ENCODE results near the gene CGB5.

DNA sequence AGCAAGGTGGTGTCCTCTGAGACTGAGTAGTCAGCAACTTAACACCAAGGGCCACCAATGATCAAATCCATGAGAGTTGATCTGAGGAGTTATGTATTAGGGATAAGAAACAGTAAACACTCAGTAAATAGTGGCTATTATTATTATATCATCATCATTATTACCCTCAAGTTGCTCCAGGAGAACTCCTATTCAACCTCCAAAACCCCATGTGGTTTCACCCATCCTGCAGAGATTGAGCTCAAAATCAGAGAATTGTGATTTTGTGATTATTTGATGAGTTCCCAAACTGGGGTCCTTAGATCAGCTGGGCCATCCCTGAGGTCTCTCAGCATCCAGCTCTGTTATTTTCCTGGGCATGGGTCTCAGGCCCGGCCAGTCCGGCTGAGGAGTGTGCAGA lies 17.4 kb downstream of the CGB5 start:
- TF ChIP-seq, protein P1, sequence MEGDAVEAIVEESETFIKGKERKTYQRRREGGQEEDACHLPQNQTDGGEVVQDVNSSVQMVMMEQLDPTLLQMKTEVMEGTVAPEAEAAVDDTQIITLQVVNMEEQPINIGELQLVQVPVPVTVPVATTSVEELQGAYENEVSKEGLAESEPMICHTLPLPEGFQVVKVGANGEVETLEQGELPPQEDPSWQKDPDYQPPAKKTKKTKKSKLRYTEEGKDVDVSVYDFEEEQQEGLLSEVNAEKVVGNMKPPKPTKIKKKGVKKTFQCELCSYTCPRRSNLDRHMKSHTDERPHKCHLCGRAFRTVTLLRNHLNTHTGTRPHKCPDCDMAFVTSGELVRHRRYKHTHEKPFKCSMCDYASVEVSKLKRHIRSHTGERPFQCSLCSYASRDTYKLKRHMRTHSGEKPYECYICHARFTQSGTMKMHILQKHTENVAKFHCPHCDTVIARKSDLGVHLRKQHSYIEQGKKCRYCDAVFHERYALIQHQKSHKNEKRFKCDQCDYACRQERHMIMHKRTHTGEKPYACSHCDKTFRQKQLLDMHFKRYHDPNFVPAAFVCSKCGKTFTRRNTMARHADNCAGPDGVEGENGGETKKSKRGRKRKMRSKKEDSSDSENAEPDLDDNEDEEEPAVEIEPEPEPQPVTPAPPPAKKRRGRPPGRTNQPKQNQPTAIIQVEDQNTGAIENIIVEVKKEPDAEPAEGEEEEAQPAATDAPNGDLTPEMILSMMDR (tag by site-specific recombination; IDR thresholded peaks at IDR 0.05), result no peak
- TF ChIP-seq ZBTB48 (tag by site-specific recombination; IDR thresholded peaks at IDR 0.05) (no peak), ATF2 (tag by site-specific recombination; IDR thresholded peaks at IDR 0.05; ENCODE audit: low read depth) (no peak), BCL11A (tag by site-specific recombination; IDR thresholded peaks at IDR 0.05; ENCODE audit: low read depth) (no peak), MEIS1 (CRISPR knock-in tag; IDR thresholded peaks at IDR 0.05; ENCODE audit: borderline replicate concordance) (no peak), ZNF24 (tag by site-specific recombination; IDR thresholded peaks at IDR 0.05) (no peak)
- TF ChIP-seq, protein P2, sequence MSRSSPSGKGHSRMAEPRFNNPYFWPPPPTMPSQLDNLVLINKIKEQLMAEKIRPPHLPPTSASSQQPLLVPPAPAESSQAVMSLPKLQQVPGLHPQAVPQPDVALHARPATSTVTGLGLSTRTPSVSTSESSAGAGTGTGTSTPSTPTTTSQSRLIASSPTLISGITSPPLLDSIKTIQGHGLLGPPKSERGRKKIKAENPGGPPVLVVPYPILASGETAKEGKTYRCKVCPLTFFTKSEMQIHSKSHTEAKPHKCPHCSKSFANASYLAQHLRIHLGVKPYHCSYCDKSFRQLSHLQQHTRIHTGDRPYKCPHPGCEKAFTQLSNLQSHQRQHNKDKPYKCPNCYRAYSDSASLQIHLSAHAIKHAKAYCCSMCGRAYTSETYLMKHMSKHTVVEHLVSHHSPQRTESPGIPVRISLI (tag by site-specific recombination; IDR thresholded peaks at IDR 0.05), result no peak
